Endodermal cell (in vitro differentiated cells): ENCODE data around the gene NAA25. TPM values are rescaled to one million over a fixed set of nuclear protein-coding genes. Genes with fewer than 3 reads are reported as not detected.

ENCODE experiments used
- DNase-seq: peaks from one replicate; pipeline ENCODE4 v3.0.0-alpha.2; 2017
- H3K27ac ChIP-seq: 2 replicates; pipeline ENCODE4 v1.5.1; 2013; ENCODE audit warnings: mild to moderate bottlenecking, low read depth, low read length, moderate library complexity
- H3K27me3 ChIP-seq: 2 replicates; pipeline ENCODE4 v1.6.1; 2013; ENCODE audit warnings: mild to moderate bottlenecking, low read length, moderate library complexity; ENCODE audit not compliant: insufficient read depth, control insufficient read depth, poor library complexity, severe bottlenecking
- H3K36me3 ChIP-seq: 2 replicates; pipeline ENCODE4 v1.7.0; 2013; ENCODE audit warnings: mild to moderate bottlenecking, low read length, moderate library complexity; ENCODE audit not compliant: control insufficient read depth, insufficient read depth
- H3K4me1 ChIP-seq: one replicate; pipeline ENCODE4 v1.7.0; 2013; ENCODE audit warnings: low read length; ENCODE audit not compliant: control insufficient read depth, insufficient read depth
- H3K4me3 ChIP-seq: 2 replicates; pipeline ENCODE4 v1.5.1; 2013; ENCODE audit warnings: mild to moderate bottlenecking, low read length, moderate library complexity
- H3K9ac ChIP-seq: 2 replicates; pipeline ENCODE4 v1.6.1; 2013; ENCODE audit warnings: mild to moderate bottlenecking, low read length, moderate library complexity; ENCODE audit not compliant: poor library complexity, severe bottlenecking; ENCODE audit errors: extremely low read depth
- H3K9me3 ChIP-seq: 2 replicates; pipeline ENCODE4 v1.6.1; 2013; ENCODE audit warnings: mild to moderate bottlenecking, low read length, moderate library complexity; ENCODE audit not compliant: control insufficient read depth
- H3K27ac Mint-ChIP-seq: 2 replicates; pipeline ENCODE4 v1.8.0; 2020; ENCODE audit warnings: mixed read lengths
- H3K27me3 Mint-ChIP-seq: 2 replicates; pipeline ENCODE4 v1.8.0; 2021; ENCODE audit warnings: mild to moderate bottlenecking, mixed read lengths; ENCODE audit not compliant: insufficient read depth
- H3K36me3 Mint-ChIP-seq: 2 replicates; pipeline ENCODE4 v1.8.0; 2020; ENCODE audit warnings: low read depth, mixed read lengths
- H3K4me1 Mint-ChIP-seq: 2 replicates; pipeline ENCODE4 v1.8.0; 2020; ENCODE audit warnings: mixed read lengths
- H3K4me3 Mint-ChIP-seq: 2 replicates; pipeline ENCODE4 v1.8.0; 2020; ENCODE audit warnings: mild to moderate bottlenecking, moderate library complexity, mixed read lengths
- H3K9me3 Mint-ChIP-seq: 2 replicates; pipeline ENCODE4 v1.8.0; 2020; ENCODE audit warnings: mild to moderate bottlenecking, mixed read lengths
- WGBS, 2 experiments: methylation state at CpG; one replicate each; pipeline versions ENCODE4 v1.1.5 to v1.1.7; 2013; ENCODE audit warnings: missing lambda C conversion rate in 2 of 2, mixed read lengths in 1 of 2; ENCODE audit not compliant: insufficient coverage in 1 of 2, insufficient read length in 1 of 2; 5-methylcytosine and 5-hydroxymethylcytosine counted together
- total RNA-seq, 2 donors: library from RNA; stranded (reverse); fragmentation: NEBNext Ultra II Directional in 1 of 2; extraction: Animal tissue kit (Norgen Biotek cat#: 25700) in 1 of 2; gene quantifications; 2 replicates in 1 of 2; 3 replicates in 1 of 2; pipeline ENCODE4 v1.2.1, GENCODE V29; 2021
- TF ChIP-seq, protein P1 (sequence below): fragments of 200-600 bp; sonication (generic); conservative IDR thresholded peaks from 2 replicates; pipeline ENCODE4 v1.5.0; 2021; ENCODE audit warnings: antibody characterized with exemption, mild to moderate bottlenecking

NAA25 gene
- total RNA-seq, 2 donors from 2014 or later: 34.2 to 36.3 TPM

DNA sequence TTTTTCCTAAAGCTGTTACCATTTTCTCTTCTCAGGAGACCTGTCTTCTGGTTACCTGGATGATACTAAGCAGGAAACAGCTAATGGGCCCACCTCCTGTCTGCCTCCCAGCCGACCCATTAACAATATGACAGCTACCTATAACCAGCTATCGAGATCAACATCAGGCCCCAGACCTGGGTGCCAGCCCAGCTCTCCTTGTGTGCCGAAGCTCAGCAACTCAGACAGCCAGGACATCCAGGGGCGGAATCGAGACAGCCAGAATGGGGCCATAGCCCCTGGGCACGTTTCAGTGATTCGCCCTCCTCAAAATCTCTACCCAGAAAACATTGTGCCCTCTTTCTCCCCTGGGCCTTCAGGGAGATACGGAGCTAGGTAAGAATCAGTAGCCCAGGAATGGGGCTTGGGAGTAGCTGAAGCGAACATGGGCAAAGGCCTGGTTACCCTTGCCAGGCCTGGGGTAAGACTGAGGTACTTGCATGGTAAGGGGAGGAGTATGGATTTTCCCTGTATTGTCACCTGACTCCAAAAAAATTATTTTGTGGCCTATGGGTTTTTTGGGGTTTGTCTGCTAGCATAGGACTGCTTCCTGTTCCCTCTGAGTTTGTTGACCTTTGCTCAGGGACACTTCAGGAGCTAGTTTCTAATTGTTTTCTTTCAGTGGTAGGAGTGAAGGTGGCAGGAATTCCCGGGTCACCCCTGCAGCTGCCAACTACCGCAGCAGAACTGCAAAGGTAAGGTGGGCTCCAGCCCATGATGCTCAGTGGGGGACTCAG is 43.4 kb upstream of the NAA25 start:
- WGBS, 2 experiments: 94 to 100% methylated on average over 4 to 11 of the region's 11 CpGs
- Histone ChIP-seq H3K27me3 (no peaks in the 10 kb centered on the region), H3K27ac (no peak overlapping the region), H3K4me1 (no peaks in the 10 kb centered on the region), H3K4me3 (no peak overlapping the region), H3K9ac (no peak overlapping the region), H3K36me3 (peaks cover 46% of the 10 kb centered on the region), H3K9me3 (peaks cover 9% of the 10 kb centered on the region)
- TF ChIP-seq, protein P1, sequence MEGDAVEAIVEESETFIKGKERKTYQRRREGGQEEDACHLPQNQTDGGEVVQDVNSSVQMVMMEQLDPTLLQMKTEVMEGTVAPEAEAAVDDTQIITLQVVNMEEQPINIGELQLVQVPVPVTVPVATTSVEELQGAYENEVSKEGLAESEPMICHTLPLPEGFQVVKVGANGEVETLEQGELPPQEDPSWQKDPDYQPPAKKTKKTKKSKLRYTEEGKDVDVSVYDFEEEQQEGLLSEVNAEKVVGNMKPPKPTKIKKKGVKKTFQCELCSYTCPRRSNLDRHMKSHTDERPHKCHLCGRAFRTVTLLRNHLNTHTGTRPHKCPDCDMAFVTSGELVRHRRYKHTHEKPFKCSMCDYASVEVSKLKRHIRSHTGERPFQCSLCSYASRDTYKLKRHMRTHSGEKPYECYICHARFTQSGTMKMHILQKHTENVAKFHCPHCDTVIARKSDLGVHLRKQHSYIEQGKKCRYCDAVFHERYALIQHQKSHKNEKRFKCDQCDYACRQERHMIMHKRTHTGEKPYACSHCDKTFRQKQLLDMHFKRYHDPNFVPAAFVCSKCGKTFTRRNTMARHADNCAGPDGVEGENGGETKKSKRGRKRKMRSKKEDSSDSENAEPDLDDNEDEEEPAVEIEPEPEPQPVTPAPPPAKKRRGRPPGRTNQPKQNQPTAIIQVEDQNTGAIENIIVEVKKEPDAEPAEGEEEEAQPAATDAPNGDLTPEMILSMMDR: no peak
- DNase-seq: peak; percentile 33
- no peaks in the 10 kb centered on the region for H3K4me1 Mint-ChIP-seq
- no peaks in the 10 kb centered on the region for H3K27me3 Mint-ChIP-seq
- H3K4me3 Mint-ChIP-seq: no peak overlapping the region
- peaks cover 73% of the 10 kb centered on the region for H3K36me3 Mint-ChIP-seq
- peak overlapping the region; percentile 45 for H3K27ac Mint-ChIP-seq
- H3K9me3 Mint-ChIP-seq: peaks cover 21% of the 10 kb centered on the region

DNA sequence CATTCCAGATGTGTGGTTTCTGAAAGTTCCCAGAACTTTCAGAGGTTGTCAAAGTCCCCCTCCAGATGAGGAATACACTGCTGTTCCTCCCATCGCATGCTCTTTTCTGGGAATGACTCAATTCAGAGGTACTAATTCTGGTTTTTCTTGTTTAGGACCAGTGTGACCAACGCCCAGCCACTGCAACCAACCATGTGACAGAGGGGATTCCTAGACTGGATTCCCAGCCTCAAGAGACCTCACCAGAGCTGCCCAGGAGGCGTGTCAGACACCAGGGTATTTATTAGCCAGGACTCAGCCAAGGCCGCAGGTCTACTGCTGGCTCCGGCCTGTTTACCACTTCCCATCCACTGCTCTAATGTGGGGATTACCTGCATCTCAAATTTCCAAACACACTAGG is 41.0 kb upstream of the NAA25 start:
- Histone ChIP-seq H3K9me3 (no peaks in the 10 kb centered on the region), H3K9ac (no peak overlapping the region), H3K4me1 (no peaks in the 10 kb centered on the region), H3K27ac (no peak overlapping the region), H3K4me3 (no peak overlapping the region), H3K27me3 (no peaks in the 10 kb centered on the region), H3K36me3 (peaks cover 59% of the 10 kb centered on the region)
- Mint-ChIP-seq H3K4me3 (no peak overlapping the region), H3K36me3 (peaks cover 72% of the 10 kb centered on the region), H3K4me1 (no peaks in the 10 kb centered on the region), H3K27ac (no peak overlapping the region), H3K9me3 (peaks cover under 1% of the 10 kb centered on the region), H3K27me3 (no peaks in the 10 kb centered on the region)
- WGBS, 2 experiments: 91 to 94% methylated on average over 4 to 5 of the region's 5 CpGs
- TF ChIP-seq, protein P1: no peak
- peak; percentile 38 for DNase-seq

DNA sequence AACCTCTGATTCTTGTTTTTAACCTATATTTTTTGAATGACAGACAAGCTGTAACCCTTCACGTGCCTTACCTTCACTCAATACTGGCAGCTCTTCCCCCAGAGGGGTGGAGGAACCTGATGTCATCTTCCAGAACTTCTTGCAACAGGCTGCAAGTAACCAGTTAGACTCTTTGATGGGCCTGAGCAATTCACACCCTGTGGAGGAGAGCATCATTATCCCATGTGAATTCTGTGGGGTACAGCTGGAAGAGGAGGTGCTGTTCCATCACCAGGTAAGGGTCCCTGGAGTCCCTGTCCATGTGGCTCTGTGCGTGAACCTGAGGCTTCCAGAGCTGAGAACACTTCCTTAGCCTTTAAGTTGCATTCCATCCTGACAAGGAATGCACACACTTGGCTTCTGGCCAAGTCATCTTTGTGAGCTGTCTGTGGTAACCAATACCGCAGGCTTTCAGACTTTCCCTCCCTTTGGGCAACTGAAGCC is 39.5 kb upstream of the NAA25 start:
- Mint-ChIP-seq H3K4me3 (no peak overlapping the region), H3K4me1 (no peaks in the 10 kb centered on the region), H3K9me3 (no peaks in the 10 kb centered on the region), H3K27me3 (no peaks in the 10 kb centered on the region), H3K36me3 (peaks cover 67% of the 10 kb centered on the region), H3K27ac (peak overlapping the region; percentile 26)
- no peaks in the 10 kb centered on the region for H3K4me1 ChIP-seq
- TF ChIP-seq, protein P1: no peak
- no peak overlapping the region for H3K9ac ChIP-seq
- H3K36me3 ChIP-seq: peaks cover 60% of the 10 kb centered on the region
- no peak overlapping the region for H3K4me3 ChIP-seq
- DNase-seq: peak; percentile 31
- H3K27ac ChIP-seq: no peak overlapping the region
- WGBS, 2 experiments: 94 to 95% methylated on average over 3 of the region's 3 CpGs
- no peaks in the 10 kb centered on the region for H3K9me3 ChIP-seq
- no peaks in the 10 kb centered on the region for H3K27me3 ChIP-seq
